Neural cell (in vitro differentiated cells): ENCODE data around the gene SMIM43.

Source experiments
- EP300 ChIP-seq: fragments of 450-650 bp; conservative IDR thresholded peaks from 2 replicates; pipeline ENCODE4 v1.6.1; 2014; ENCODE audit warnings: antibody characterized with exemption, mild to moderate bottlenecking, moderate library complexity; ENCODE audit not compliant: poor library complexity, severe bottlenecking
- MXI1 ChIP-seq: fragments of 450-650 bp; conservative IDR thresholded peaks from 2 replicates; pipeline ENCODE4 v1.6.1; 2014; ENCODE audit warnings: antibody characterized with exemption, mild to moderate bottlenecking; ENCODE audit not compliant: poor library complexity, severe bottlenecking
- POLR2AphosphoS5 ChIP-seq: IDR thresholded peaks from 2 replicates; pipeline ENCODE4 v1.6.1; 2012
- RAD21 ChIP-seq: fragments of 450-650 bp; conservative IDR thresholded peaks from 2 replicates; pipeline ENCODE4 v1.6.1; 2014; ENCODE audit warnings: antibody characterized with exemption, mild to moderate bottlenecking, moderate library complexity
- SMC3 ChIP-seq: fragments of 450-650 bp; conservative IDR thresholded peaks from 2 replicates; pipeline ENCODE4 v1.6.1; 2014; ENCODE audit warnings: antibody characterized with exemption, mild to moderate bottlenecking, moderate library complexity; ENCODE audit not compliant: poor library complexity
- TAF1 ChIP-seq: IDR thresholded peaks from 2 replicates; pipeline ENCODE4 v1.6.1; 2012; ENCODE audit warnings: low read depth
- TF ChIP-seq, protein P1 (sequence below): fragments of 450-650 bp; IDR thresholded peaks from 2 replicates; pipeline ENCODE4 v1.5.1; 2014; ENCODE audit warnings: antibody characterized with exemption, mild to moderate bottlenecking, moderate library complexity; ENCODE audit not compliant: poor library complexity, severe bottlenecking
- TF ChIP-seq, protein P2 (sequence below): IDR thresholded peaks from 2 replicates; pipeline ENCODE4 v1.6.1; 2012; ENCODE audit warnings: borderline replicate concordance

DNA sequence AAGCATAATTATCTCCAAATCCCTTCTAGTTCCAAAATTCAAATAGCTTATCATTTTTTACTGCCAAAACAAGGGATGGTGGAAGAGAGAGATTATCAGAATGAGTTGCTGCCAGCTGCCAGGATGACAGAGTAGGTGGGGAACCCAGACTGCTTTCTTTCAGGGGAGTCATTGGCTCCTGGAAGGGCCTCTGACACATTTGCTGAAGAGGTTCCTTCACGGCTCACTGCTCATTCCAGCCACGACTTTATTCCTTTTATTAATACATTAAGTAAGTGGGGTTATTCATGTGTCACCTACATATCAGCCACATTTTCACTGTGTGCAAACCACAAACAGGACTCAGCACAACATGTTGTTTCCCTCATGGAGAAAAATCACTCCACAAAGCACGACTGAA, 12.7 kb upstream of the SMIM43 start:
- TF ChIP-seq, protein P1, sequence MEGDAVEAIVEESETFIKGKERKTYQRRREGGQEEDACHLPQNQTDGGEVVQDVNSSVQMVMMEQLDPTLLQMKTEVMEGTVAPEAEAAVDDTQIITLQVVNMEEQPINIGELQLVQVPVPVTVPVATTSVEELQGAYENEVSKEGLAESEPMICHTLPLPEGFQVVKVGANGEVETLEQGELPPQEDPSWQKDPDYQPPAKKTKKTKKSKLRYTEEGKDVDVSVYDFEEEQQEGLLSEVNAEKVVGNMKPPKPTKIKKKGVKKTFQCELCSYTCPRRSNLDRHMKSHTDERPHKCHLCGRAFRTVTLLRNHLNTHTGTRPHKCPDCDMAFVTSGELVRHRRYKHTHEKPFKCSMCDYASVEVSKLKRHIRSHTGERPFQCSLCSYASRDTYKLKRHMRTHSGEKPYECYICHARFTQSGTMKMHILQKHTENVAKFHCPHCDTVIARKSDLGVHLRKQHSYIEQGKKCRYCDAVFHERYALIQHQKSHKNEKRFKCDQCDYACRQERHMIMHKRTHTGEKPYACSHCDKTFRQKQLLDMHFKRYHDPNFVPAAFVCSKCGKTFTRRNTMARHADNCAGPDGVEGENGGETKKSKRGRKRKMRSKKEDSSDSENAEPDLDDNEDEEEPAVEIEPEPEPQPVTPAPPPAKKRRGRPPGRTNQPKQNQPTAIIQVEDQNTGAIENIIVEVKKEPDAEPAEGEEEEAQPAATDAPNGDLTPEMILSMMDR = no peak
- TF ChIP-seq RAD21 (no peak), SMC3 (no peak), TAF1 (no peak), MXI1 (no peak), POLR2AphosphoS5 (peak; percentile 20), EP300 (no peak)
- TF ChIP-seq, protein P2, sequence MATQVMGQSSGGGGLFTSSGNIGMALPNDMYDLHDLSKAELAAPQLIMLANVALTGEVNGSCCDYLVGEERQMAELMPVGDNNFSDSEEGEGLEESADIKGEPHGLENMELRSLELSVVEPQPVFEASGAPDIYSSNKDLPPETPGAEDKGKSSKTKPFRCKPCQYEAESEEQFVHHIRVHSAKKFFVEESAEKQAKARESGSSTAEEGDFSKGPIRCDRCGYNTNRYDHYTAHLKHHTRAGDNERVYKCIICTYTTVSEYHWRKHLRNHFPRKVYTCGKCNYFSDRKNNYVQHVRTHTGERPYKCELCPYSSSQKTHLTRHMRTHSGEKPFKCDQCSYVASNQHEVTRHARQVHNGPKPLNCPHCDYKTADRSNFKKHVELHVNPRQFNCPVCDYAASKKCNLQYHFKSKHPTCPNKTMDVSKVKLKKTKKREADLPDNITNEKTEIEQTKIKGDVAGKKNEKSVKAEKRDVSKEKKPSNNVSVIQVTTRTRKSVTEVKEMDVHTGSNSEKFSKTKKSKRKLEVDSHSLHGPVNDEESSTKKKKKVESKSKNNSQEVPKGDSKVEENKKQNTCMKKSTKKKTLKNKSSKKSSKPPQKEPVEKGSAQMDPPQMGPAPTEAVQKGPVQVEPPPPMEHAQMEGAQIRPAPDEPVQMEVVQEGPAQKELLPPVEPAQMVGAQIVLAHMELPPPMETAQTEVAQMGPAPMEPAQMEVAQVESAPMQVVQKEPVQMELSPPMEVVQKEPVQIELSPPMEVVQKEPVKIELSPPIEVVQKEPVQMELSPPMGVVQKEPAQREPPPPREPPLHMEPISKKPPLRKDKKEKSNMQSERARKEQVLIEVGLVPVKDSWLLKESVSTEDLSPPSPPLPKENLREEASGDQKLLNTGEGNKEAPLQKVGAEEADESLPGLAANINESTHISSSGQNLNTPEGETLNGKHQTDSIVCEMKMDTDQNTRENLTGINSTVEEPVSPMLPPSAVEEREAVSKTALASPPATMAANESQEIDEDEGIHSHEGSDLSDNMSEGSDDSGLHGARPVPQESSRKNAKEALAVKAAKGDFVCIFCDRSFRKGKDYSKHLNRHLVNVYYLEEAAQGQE = no peak
